Stimulated activated CD4-positive, alpha-beta T cell treated with anti-CD3 and anti-CD28 coated beads, Interleukin-4, amount 100 ng/mL, for 48 hours (primary cell): ENCODE data around the gene GPX8.
A peak's percentile ranks its signal among the peaks of the same experiment; 100 is the strongest.

Experiments used
- DNase-seq, 2 donors: peaks; one replicate each; pipeline ENCODE4 v3.0.0-alpha.2; 2020; ENCODE audit warnings: low read depth in 2 of 2

GPX8 gene

DNA sequence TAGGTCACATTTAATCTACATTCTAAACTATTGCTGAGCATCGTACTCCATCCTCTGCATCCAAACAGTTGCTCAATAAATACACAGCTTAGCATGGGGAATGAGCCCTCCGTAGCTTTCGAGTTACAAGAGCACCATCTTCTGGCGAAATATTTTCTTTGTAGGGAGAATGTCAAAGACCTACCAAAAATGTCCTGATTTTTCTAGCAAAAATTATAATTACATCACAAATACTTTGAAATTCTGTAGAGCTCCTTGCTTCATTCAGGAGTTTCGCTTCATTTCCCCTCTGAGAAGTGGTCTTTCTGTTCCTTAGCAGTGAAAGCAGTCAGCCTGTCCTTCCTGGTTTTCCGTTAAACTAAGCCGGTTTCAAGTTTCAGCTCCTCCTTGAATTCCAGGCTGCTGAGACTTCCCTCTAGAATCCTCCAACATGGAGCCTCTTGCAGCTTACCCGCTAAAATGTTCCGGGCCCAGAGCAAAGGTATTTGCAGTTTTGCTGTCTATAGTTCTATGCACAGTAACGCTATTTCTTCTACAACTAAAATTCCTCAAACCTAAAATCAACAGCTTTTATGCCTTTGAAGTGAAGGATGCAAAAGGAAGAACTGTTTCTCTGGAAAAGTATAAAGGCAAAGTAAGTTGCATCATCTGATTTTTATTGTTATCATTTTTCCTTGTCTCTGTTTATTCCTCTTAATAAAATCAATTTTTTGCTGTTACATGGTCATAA lies at the start of gene GPX8:
Gene GPX8 (plus strand): TSS at position 409 of the 730 bp plus-strand sequence. CDS start 22 bp downstream, at position 431.
- DNase-seq, result no peak

DNA sequence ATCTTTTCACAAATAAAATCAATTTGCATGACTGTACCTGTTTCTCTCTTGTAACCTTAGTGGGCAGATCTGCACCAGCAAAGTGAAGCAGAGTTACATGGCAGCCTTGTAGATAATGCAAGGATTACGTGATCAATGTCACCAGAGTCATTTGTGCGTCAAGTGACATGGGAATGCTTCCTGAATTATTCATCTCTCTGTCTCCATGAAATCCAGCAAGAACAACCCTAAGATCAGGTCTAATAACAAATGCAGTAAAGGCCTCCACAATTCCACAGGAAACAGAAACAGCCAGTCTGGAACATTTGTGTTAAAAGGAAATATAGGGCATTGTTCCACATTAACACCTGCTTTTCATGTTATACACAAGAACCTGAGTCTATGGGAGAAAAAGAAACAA lies 49.8 kb upstream of the GPX8 start:
- no peak for DNase-seq

DNA sequence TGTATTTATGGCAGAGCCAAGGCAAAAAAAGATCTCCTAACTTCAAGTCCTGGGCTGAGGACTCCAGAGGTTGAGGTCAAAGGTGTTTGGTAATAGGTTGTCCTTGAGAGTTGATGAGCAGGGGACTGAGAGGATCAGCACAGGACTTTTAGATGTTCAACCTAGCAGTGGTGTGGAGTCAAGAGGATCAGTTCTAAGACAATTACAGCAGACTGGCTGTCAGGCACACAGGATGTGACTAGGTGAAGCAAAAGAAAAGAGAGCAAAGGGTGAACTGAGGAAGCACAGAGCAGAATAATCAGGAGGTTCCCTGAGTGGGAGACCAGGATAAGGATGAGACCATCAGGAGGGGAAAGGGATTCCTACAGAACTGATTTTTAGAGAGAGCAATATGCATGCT lies 46.6 kb upstream of the GPX8 start:
- DNase-seq, result no peak

DNA sequence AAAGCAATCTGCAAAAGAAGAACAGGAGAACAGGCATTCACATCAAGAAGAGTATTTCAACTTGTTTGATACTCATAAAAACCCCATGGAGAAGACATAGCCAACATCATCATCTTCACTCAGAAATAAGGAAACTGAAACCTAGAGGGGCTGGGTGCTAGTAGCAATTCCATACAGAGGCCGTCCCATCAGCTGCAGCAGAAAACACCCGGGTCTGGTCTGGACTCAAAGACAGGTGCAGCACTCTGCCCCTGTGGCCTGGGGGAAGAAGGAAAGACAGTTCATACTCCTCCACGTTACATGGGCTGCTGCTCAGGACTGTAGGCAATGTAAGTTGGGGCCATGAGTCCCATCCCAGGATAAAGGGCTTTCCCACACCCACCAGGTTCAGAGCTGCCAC lies 45.9 kb upstream of the GPX8 start:
- DNase-seq, result no peak

- DNase-seq, result no peak
Measured at GRCh38 chr5:55123365-55123764, 36.6 kb upstream of the GPX8 start.

DNA sequence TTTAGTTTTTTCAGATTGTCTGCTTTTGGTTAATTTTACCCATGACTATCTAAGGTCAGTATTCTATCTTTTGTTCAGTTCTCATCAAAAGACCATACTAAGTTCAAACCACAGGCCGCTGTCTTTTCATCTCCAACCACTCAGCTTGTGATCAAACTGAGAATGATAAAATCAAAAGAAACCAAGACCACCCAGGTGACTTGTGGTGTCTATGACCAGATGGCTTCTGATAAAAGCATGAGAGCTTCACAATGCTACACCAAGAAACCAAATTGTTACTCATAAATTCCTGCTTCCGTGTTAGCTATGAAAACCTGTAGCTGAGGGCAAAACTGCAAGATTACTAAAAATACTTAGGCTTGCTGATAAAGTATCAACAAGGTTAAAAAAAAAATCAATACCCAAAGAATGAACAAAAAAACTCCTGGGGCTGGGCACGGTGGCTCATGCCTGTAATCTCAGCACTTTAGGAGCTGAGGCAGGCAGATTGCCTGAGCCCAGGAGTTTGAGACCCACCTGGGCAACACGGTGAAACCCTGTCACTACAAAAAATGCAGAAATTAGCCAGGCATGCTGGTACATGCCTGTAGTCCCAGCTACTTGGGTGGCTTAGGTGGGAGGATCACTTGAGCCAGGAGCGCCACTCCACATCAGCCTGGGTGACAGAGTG lies 25.8 kb upstream of the GPX8 start:
- no peak for DNase-seq

DNA sequence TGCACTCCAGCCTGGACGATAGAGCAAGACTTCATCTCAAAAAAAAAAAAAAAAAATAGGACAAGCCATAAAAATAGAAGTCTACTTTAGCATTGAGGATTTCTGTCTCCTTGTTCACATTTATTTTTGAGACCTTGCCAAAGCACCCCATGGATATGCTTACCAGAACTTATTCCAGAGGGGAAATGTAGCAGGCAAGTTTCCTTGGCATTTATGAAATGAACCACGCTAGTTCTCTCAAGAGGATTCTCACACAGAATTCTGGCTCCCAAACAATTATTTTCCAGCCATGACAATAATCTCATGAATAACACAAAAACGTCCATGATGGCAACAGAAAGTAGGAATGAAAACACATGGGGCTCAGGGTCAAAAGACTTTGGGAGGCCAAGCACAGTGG lies 23.4 kb upstream of the GPX8 start:
- DNase-seq, result no peak

DNA sequence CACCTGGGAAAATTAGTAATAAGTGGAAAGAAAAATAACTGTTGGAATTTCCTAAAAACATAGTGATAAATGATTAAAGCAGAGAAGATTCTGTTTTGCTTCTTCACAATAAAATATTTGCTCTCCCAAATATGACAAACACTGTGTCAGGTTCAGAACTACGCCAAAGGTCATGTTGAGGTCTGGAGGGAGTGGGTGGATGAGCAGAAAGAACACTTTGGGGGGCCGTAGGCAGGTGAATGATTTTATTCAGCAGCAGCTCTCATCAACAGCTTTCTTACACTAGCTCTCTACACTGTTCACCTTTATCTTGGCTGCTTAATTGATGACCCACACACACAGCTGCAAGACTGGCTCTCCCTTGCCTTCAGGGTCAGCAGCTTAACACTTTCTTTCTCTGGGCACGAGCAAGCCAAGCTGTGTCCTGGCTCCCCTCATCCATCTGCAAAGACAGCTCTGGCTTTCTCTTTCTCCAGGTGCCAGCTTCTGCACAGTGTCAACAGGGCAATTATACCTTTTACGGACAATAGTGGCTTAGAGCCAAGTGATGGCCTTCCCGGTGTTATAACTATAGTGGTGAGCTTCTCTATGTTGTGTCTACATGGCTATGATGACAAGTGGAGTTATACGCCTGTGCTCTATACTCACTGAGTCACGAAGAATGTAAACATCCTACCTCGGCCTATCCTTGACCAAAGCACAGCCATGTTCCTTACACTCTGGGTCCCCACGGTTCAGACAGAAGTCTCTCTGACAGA lies 18.9 kb upstream of the GPX8 start:
- DNase-seq, result no peak

- DNase-seq, result no peak
Measured at GRCh38 chr5:55141945-55142690, 17.9 kb upstream of the GPX8 start.

DNA sequence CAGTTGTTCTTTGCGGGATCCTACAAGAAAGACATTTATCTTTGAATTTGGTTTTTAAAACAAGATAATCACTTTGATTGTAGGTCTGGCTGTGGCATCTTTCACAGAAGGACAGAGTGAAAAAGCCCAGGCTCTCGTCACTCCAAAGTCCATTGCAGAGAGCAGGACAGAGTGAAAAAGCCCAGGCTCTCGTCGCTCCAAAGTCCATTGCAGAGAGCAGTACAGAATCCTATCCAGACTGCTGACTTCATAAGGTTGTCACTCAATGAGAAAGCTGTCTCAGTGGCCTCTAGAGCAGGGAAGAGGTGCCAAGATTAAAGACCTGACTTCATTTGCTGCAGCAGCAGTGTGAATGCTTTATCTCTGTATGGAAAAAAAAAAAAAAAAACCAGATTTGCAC lies 16.3 kb upstream of the GPX8 start:
- no peak for DNase-seq

- DNase-seq, result no peak
Measured at GRCh38 chr5:55146080-55146479, 13.9 kb upstream of the GPX8 start.

- DNase-seq, result peak; percentile 66 to 70
Measured at GRCh38 chr5:55146543-55147151, 13.3 kb upstream of the GPX8 start.

DNA sequence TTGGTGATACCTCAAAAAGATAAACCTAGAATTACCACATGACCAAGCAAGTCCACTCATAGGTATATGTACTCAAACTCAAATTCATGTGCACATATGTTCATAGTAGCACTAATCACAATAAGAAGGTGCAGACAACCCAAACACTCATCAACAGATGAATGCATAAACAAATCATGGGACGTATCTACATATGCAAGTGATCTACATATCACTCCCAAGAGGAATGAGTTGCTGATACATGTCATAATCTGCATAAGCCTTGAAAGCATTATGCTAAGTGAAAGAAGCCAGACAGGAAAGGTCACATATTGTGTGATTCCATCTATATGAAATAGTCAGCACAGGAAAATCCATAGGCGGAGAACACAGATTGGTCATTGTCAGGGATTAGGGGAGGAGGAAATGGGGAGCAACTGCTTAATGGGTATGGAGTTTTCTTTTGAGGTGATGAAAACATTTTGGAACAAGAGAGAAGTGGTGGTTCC lies 10.6 kb upstream of the GPX8 start:
- no peak for DNase-seq

GRCh38 chr5:55151923-55152842 lies 7.8 kb upstream of the GPX8 start:
- no peak for DNase-seq

- no peak for DNase-seq
Measured at GRCh38 chr5:55154873-55155272, 5.1 kb upstream of the GPX8 start.

GRCh38 chr5:55160493-55161209 lies 680 bp downstream of the GPX8 start:
- DNase-seq, result no peak

DNA sequence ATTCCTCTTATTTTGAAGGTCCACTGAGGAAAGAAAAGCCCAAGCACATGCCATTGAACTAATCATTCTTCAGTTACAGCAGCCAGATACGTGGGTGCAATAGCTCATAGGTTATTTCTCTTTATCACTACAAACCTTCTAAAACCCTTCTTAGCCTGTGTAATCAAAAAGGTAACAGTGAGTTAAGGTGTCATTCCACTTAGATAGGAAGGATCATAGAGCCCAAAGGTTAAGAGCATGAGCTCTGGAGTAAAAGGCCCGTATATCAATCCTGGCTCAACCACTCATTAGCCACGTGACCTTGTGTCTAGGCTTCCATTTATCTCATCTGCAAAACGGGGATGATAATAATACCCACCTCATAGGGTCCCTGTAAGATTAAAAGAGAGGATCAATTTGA lies 2.7 kb downstream of the GPX8 start:
- DNase-seq, result no peak

DNA sequence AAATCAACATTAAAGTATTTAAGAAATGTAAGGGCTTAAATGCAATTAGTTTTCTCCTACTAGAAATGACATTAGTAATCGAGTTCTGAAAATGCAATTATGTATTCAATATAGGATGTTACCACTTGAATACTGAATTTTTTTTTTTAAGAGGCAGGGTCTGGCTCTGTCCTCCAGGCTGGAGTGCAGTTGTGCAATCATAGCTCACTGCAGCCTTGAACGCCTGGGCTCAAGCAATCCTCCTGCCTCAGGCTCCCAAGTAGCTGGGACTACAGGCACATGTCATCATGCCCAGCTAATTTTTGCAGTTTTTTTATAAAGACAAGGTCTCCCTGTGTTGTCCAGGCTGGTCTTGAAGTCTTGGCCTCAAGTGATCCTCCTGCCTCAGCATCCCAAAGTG lies 11.5 kb downstream of the GPX8 start:
- DNase-seq, result no peak

DNA sequence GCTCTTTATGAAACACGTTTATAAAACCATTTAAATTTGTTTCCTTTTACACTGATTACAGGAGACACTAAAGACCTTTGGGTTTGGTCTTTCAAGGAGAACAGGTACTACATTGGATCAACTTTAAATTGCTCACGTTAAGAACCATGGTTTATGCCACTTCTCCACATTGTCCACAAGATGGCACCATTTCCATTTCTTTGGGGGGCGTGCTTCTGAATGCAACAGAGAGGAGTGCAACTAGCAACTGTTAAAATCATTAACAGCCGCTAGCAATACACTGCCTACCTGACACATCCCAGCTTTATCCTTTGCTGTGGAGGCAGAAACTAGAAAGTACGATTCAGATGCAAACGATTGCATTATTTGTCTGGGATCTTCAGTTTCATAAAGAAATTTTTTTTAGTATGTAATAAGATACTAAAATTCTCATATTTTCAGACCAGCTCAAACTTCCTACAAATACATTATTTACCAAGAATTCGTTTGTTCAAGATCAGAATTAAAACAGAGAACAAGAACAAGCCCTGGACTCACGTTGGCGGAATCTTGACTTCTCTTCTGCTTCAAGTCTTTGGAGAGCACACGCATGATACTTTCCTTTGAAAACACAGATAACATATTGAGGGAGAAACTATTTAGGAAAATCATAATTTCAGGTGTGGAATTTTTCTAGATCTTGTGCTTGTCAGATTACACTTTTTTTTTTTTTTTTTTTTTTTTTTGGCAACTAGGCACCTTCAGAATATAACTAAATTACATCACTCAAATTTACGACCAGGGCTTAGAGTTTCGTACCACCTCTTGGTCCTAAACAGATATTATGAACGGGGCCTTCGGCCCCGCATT lies 12.3 kb downstream of the GPX8 start:
- peak; percentile 23 to 29 for DNase-seq
